Adipocyte (in vitro differentiated cells): ENCODE data around the gene VAMP8.
A peak's percentile ranks its signal among the peaks of the same experiment; 100 is the strongest.
"Not testable (repeated sequence)": the region's sequence is repeated elsewhere in the genome, so short reads cannot be mapped to it uniquely, and the experiment has no call there.

ENCODE experiments used
- DNase-seq: peaks from one replicate; pipeline ENCODE4 v3.0.0-alpha.2; 2015; ENCODE audit warnings: low read depth
- H3K27me3 ChIP-seq: replicated peaks from 2 replicates; pipeline ENCODE4 v1.7.0; 2013; ENCODE audit warnings: mild to moderate bottlenecking, low read length, moderate library complexity; ENCODE audit not compliant: control insufficient read depth, insufficient read depth
- H3K36me3 ChIP-seq: 2 replicates; pipeline ENCODE4 v1.7.0; 2013; ENCODE audit warnings: low read length, mild to moderate bottlenecking, moderate library complexity; ENCODE audit not compliant: control insufficient read depth, insufficient read depth, severe bottlenecking
- H3K4me1 ChIP-seq: 2 replicates; pipeline ENCODE4 v1.7.0; 2013; ENCODE audit warnings: mild to moderate bottlenecking, low read length, moderate library complexity; ENCODE audit not compliant: control insufficient read depth, insufficient read depth
- H3K4me3 ChIP-seq: 2 replicates; pipeline ENCODE4 v1.7.0; 2013; ENCODE audit warnings: mild to moderate bottlenecking, low read length, moderate library complexity
- H3K9ac ChIP-seq: 2 replicates; pipeline ENCODE4 v1.7.0; 2013; ENCODE audit warnings: mild to moderate bottlenecking, low read length, moderate library complexity
- H3K9me3 ChIP-seq: 2 replicates; pipeline ENCODE4 v1.7.0; 2013; ENCODE audit warnings: mild to moderate bottlenecking, low read length, moderate library complexity; ENCODE audit not compliant: control insufficient read depth

VAMP8 gene

DNA sequence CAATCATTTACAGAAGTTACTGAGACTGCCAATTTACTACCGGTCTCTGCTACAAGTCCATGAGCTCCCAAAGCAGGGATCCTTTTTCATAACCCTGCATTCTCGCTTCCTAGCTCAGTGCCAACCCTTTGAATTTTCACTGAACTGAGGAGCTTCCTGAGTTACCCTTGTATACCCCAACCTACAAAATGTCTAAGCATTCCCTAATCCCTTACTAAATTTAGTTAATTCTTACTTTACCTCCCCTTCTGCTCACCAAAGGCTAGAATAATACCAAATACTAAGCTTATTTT, 28.8 kb upstream of the VAMP8 start:
- peaks cover 71% of the 10 kb centered on the region for H3K36me3 ChIP-seq

GRCh38 chr2:85549095-85549494, 28.3 kb upstream of the VAMP8 start:
- H3K4me1 ChIP-seq, result peaks cover 4% of the 10 kb centered on the region
- no peak for DNase-seq
- no peaks in the 10 kb centered on the region for H3K27me3 ChIP-seq
- no peak overlapping the region for H3K9ac ChIP-seq
- H3K36me3 ChIP-seq, result peaks cover 70% of the 10 kb centered on the region
- H3K9me3 ChIP-seq, result no peaks in the 10 kb centered on the region
- H3K4me3 ChIP-seq, result no peak overlapping the region

More for the DNA sequence above, 28.8 kb upstream of the VAMP8 start:
- Histone ChIP-seq H3K9me3 (no peaks in the 10 kb centered on the region), H3K4me1 (peaks cover 4% of the 10 kb centered on the region), H3K4me3 (no peak overlapping the region), H3K9ac (no peak overlapping the region), H3K27me3 (no peaks in the 10 kb centered on the region)
- no peak for DNase-seq

DNA sequence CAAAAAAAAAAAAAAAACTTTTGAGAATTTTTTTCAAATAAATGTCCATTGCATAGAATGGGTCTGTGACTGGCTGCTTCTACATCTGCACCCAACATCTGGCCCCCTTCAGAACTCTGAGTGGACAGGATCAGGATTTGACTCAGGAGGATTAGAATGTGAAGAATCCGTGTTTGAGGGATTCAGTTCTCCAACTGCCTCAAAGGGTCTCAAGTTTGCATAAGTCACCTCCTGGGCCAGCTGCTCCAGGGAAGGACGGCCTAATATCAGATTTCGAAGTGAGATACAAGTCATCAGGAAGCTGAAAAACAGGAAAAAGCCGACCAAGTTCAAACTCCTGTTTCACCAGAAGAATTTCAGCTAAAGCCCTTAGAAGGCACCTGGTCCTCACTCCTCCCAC, 27.6 kb upstream of the VAMP8 start:
- peak; percentile 89 for DNase-seq

GRCh38 chr2:85550486-85550885, 26.9 kb upstream of the VAMP8 start:
- H3K9ac ChIP-seq, result no peak overlapping the region
- H3K4me3 ChIP-seq, result no peak overlapping the region
- H3K9me3 ChIP-seq, result no peaks in the 10 kb centered on the region
- H3K27me3 ChIP-seq, result no peaks in the 10 kb centered on the region
- H3K4me1 ChIP-seq, result no peaks in the 10 kb centered on the region
- peaks cover 69% of the 10 kb centered on the region for H3K36me3 ChIP-seq
- DNase-seq, result no peak

More for the DNA sequence above, 27.6 kb upstream of the VAMP8 start:
- Histone ChIP-seq H3K9ac (no peak overlapping the region), H3K9me3 (no peaks in the 10 kb centered on the region), H3K27me3 (no peaks in the 10 kb centered on the region), H3K4me1 (no peaks in the 10 kb centered on the region), H3K36me3 (peaks cover 70% of the 10 kb centered on the region), H3K4me3 (no peak overlapping the region)

GRCh38 chr2:85551698-85552678, 25.4 kb upstream of the VAMP8 start:
- H3K36me3 ChIP-seq, result peaks cover 65% of the 10 kb centered on the region

DNA sequence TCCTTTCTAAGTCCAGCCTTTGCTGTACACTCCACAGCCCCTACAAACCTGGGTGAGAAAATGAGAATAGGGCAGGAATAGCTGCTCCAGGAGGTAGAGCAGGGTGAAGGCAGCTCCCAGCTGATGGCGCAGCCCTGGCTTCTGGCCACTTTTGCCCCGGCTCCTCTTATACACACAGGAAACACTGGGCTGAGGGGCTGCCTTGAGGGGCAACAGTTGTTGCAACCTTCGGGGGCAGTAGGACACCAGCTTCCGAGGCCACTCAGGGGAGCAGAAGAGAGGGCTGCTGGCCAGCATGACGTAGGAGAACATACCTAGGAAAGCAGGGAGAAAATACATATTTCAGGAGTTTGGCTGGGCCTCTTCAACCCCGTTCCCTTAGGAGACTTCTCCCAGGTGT, 24.2 kb upstream of the VAMP8 start:
- Histone ChIP-seq H3K9ac (no peak overlapping the region), H3K36me3 (peaks cover 71% of the 10 kb centered on the region), H3K4me3 (no peak overlapping the region), H3K27me3 (no peaks in the 10 kb centered on the region), H3K4me1 (no peaks in the 10 kb centered on the region), H3K9me3 (no peaks in the 10 kb centered on the region)
- DNase-seq, result no peak

More at GRCh38 chr2:85551698-85552678, 25.4 kb upstream of the VAMP8 start:
- H3K9ac ChIP-seq, result no peak overlapping the region
- DNase-seq, result peak; percentile 89
- no peaks in the 10 kb centered on the region for H3K9me3 ChIP-seq
- no peaks in the 10 kb centered on the region for H3K27me3 ChIP-seq
- no peak overlapping the region for H3K4me3 ChIP-seq
- H3K4me1 ChIP-seq, result no peaks in the 10 kb centered on the region

DNA sequence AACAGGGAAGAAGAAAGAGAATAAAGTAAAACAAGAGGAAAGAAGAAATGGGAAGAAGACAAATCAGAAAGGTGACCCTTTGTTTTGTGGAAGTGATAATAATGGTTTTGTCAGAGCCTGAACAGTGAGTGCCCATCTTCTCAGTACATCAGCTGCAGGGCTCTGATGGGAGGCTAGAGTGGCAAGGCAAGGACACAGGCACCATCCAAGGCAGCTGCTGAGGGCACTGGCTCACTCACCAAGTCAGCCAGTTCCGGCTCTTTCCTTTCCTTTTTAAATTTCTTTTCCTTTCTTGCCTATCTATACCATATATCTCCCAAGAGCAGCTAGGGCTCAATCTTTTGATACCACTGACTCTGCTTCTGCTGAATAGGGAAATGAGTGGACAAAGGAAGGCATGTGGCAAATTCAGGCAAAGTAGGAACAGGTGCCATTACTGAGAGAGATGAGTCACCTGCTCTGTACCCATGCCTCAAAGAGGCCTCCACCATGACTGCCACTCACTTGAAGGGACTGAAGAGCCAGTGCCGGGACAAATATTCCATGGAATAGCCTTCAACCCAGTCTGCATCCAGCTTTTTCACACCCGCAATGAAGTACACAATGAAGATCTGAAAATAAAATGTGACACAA, 22.3 kb upstream of the VAMP8 start:
- Histone ChIP-seq H3K36me3 (peaks cover 76% of the 10 kb centered on the region), H3K27me3 (no peaks in the 10 kb centered on the region), H3K9me3 (no peaks in the 10 kb centered on the region), H3K9ac (no peak overlapping the region), H3K4me3 (no peak overlapping the region), H3K4me1 (peaks cover 6% of the 10 kb centered on the region)
- no peak for DNase-seq

- peaks cover 56% of the 10 kb centered on the region for H3K36me3 ChIP-seq
- DNase-seq, result no peak
Measured at GRCh38 chr2:85557130-85557529, 20.3 kb upstream of the VAMP8 start.

DNA sequence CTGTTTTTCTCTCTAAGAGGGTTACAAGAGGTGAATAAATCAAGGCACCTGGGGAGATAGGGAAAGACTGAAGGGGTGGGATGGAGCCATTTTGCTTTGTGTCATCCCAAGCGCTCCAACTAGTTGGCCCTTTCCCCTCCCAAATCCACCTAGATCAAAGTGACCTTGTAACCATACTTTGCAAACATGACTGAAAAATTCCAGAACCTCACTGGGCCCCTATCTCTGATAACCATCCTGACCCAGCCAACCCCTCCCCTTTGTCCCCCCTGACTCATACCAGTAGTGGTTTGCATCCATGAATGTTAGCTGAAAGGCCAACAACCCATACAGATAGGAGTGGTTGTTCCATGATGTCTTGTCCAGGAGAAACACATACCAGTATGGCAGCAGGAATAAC, 19.2 kb upstream of the VAMP8 start:
- Histone ChIP-seq H3K9ac (no peak overlapping the region), H3K27me3 (no peaks in the 10 kb centered on the region), H3K4me3 (no peak overlapping the region), H3K4me1 (peaks cover 17% of the 10 kb centered on the region), H3K36me3 (peaks cover 46% of the 10 kb centered on the region), H3K9me3 (no peaks in the 10 kb centered on the region)
- DNase-seq, result no peak

More at GRCh38 chr2:85557130-85557529, 20.3 kb upstream of the VAMP8 start:
- no peaks in the 10 kb centered on the region for H3K9me3 ChIP-seq
- H3K9ac ChIP-seq, result no peak overlapping the region
- no peak overlapping the region for H3K4me3 ChIP-seq
- H3K27me3 ChIP-seq, result no peaks in the 10 kb centered on the region
- peaks cover 17% of the 10 kb centered on the region for H3K4me1 ChIP-seq

GRCh38 chr2:85560403-85560726, 17.0 kb upstream of the VAMP8 start:
- peaks cover 25% of the 10 kb centered on the region for H3K36me3 ChIP-seq
- not testable (repeated sequence) for DNase-seq, H3K27me3 ChIP-seq, H3K9me3 ChIP-seq
- peaks cover 17% of the 10 kb centered on the region for H3K4me1 ChIP-seq
- H3K9ac ChIP-seq, result peak overlapping the region; percentile 99
- H3K4me3 ChIP-seq, result peak overlapping the region; percentile 95

DNA sequence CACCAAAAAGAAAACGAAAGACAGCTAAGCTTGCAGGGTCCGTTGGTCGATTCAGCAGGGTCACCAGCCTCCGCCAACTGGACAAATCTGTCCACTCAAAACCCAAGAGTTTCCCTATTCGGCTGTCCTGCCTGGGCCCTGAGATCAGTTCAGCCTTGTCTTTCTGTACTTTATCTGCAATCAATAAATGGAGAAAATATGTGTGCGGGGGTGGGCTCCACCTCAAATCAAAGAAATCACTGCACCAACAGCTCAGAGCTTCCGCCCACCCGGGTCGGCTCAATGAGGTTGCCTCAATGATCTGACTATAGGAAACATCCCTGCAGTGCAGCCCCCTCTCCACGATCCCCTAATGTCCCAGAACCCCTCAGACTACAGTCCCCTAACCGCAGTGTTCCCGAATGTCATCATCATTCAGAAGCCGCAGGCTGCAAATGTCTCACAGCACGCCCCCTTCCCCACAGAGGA, 16.5 kb upstream of the VAMP8 start:
- DNase-seq, result no peak
- H3K4me1 ChIP-seq, result peaks cover 17% of the 10 kb centered on the region
- H3K36me3 ChIP-seq, result peaks cover 22% of the 10 kb centered on the region
- H3K9me3 ChIP-seq, result no peaks in the 10 kb centered on the region
- H3K9ac ChIP-seq, result peak overlapping the region; percentile 99
- no peaks in the 10 kb centered on the region for H3K27me3 ChIP-seq
- H3K4me3 ChIP-seq, result peak overlapping the region; percentile 95
